Aorta (tissue), 5 donors: ENCODE results near the gene GSG1L. TPM values are rescaled to one million over a fixed set of nuclear protein-coding genes. Genes with fewer than 3 reads are reported as not detected.
A peak's percentile ranks its signal among the peaks of the same experiment; 100 is the strongest.

Experiments used
- ATAC-seq: fragments of 200-7000 bp; cut with Tn5 transposase; one replicate; pipeline ENCODE4 v1.9.1; 2022; ENCODE audit warnings: moderate library complexity; ENCODE audit not compliant: low FRiP score
- DNase-seq, 2 donors: peaks; one replicate each; pipeline ENCODE4 v3.0.0-alpha.2; 2020
- H3K27ac ChIP-seq, 2 donors: one replicate each; pipeline ENCODE4 v1.5.1; 2013; ENCODE audit warnings: low read length in 2 of 2, mild to moderate bottlenecking in 2 of 2, moderate library complexity in 2 of 2, control low read depth in 1 of 2, inconsistent platforms in 1 of 2, low read depth in 1 of 2
- H3K27me3 ChIP-seq, 2 donors: one replicate each; pipeline ENCODE4 v1.6.1; 2013; ENCODE audit warnings: control low read depth in 1 of 2, low read length in 1 of 2, mild to moderate bottlenecking in 1 of 2, moderate library complexity in 1 of 2; ENCODE audit not compliant: insufficient read depth in 2 of 2, control insufficient read depth in 1 of 2
- H3K36me3 ChIP-seq, 2 donors: one replicate each; pipeline ENCODE4 v1.6.1; 2013; ENCODE audit warnings: control low read depth in 1 of 2, low read length in 1 of 2, mild to moderate bottlenecking in 1 of 2; ENCODE audit not compliant: insufficient read depth in 2 of 2, control insufficient read depth in 1 of 2
- H3K4me1 ChIP-seq, 2 donors: one replicate each; pipeline ENCODE4 v1.6.1; 2013; ENCODE audit warnings: low read length in 2 of 2, control low read depth in 1 of 2, mild to moderate bottlenecking in 1 of 2, moderate library complexity in 1 of 2; ENCODE audit not compliant: insufficient read depth in 2 of 2, control insufficient read depth in 1 of 2
- H3K4me3 ChIP-seq, 2 donors: one replicate each; pipeline ENCODE4 v1.5.1; 2013; ENCODE audit warnings: low read length in 2 of 2, control low read depth in 1 of 2, mild to moderate bottlenecking in 1 of 2
- H3K9me3 ChIP-seq: one replicate; pipeline ENCODE4 v1.6.1; 2013; ENCODE audit warnings: mild to moderate bottlenecking, low read length; ENCODE audit not compliant: control insufficient read depth
- WGBS, 2 donors: extraction: QIAGEN DNeasy Blood & Tissue Kit; methylation state at CpG; one replicate each; pipeline ENCODE4 v1.1.7; 2013; 5-methylcytosine and 5-hydroxymethylcytosine counted together
- intact Hi-C, 2 donors: fragments of 100-400 bp; cut with DNase I; formaldehyde crosslinking; loops; one replicate each; pipeline versions ENCODE4 v1.14.2 to v1.15.0; 2022
- polyA plus RNA-seq, 2 donors: library from polyadenylated mRNA; stranded (reverse); fragments of 200-250 nt; gene quantifications; one replicate each; pipeline ENCODE4 v1.2.3, GENCODE V29; 2013
- total RNA-seq, 2 donors: library from RNA; stranded (reverse); fragmentation: NEBNext Ultra II Directional; extraction: Animal tissue kit (Norgen Biotek cat#: 25700); gene quantifications; one replicate each; pipeline ENCODE4 v1.2.1, GENCODE V29; 2021
- donor health status: healthy with polysubstance abuse.
- donor health status: Bipolar disorder and iron deficiency.
- donor health status: DM: no; HTN: no; CAD: no.
- donor health status: DM: no; HTN: no; CAD: no.
- donor health status: DM: yes; HTN: yes; CAD: no.

GSG1L gene
- total and polyA plus RNA-seq, 4 donors: 1.6 to 22.2 (median 7.2) TPM

DNA sequence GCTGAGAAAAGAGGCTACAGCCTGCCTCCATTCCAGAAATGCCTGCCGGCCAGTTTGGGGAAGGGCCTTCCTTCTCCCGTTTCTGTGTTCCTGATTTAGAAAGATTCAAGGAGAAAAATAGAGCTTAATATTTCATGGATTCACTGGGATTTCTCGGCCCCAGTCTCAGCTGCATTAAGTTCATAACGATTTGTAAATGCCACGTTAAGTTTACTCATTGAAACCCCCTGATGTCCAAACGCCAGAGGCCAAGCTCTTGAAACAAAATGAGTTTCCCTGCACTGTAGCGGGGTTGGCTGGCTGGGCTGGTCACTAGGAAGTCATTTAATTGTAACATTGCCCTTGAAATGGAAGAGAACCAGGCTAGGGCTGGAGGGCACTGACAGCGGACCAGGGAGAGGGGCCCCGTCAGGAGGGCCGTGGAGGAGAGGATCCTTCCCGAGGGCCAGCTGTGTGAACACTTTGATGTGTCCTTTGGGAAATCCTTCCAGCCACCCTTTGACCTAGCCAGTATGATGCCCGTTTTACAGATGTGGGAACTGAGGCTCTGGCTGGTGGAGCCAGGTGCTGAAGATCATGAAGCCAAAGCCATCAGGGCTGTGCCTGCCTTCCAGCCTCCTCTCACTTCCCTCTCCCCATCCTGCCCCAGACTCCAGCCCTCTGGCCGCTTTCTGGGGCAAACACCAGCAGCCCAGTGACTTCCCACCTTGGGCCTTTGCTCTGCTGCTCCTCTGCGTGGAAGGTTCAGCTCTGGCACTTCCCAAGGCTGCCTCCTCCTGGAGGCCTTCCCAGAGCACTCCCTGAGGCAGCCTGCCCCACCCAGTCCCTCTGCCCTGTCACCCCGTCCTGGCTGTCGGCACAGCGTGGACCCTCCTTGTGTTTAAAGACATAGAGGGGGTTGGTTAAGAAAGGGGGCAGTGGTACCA lies 293.0 kb downstream of the GSG1L start:
- H3K27me3 ChIP-seq: no peaks in the 10 kb centered on the region
- H3K4me3 ChIP-seq: no peak overlapping the region
- no peaks in the 10 kb centered on the region for H3K4me1 ChIP-seq
- peak overlapping the region in 1 of 2 donors; percentile 62 for H3K27ac ChIP-seq
- H3K36me3 ChIP-seq: no peaks in the 10 kb centered on the region
- ATAC-seq (no peak), DNase-seq (peak in 1 of 2 donors; percentile 40)
- intact Hi-C loops: loop anchor here in 1 of 2 donors (10.0 kb wide), 1 partner anchor 64 kb away; no protein-coding TSS in a partner anchor
- WGBS, 2 donors: 75 to 80% methylated on average over 17 of the region's 17 CpGs
- no peaks in the 10 kb centered on the region for H3K9me3 ChIP-seq

DNA sequence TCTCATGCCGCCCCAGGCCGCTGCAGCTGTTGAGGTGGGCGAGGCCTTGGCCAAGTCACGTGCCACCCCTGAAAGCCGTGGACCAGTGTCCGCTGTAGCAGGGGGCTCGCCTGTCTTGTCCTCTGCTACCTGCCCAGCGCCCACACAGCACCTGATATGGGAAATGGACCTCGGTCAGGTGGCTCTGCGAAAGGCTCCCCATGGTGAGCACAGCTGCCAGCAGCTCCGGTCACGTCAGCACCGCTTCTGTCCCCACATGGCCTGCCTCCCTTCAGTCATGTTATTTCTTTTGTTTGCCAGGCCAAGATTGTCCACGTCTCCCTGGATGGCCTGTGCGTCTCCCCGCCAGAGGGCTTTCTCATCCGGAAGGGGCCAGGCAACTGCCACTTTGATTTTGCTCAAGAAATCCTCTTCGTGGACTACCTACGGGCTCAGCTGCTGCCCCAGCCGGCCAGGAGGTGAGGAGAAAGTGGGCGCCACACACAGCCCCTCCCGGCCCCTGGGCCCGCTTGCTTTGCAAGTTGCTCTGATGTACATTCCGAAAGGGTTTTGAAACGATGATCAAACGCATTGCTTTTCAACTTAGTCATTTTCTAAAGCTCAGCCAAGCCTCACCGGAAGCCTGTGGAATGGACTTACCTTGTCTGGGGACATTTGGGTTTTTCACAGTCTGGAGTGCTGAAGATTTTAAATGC lies 293.8 kb downstream of the GSG1L start:
- DNase-seq (peak; percentile 60 to 78), ATAC-seq (peak; percentile 21)
- Histone ChIP-seq H3K4me3 (no peak overlapping the region), H3K27ac (peak overlapping the region; percentile 31 to 62), H3K4me1 (no peaks in the 10 kb centered on the region), H3K36me3 (no peaks in the 10 kb centered on the region), H3K9me3 (no peaks in the 10 kb centered on the region), H3K27me3 (no peaks in the 10 kb centered on the region)
- intact Hi-C loops: loop anchor here in 1 of 2 donors (10.0 kb wide), 1 partner anchor 65 kb away; no protein-coding TSS in a partner anchor
- WGBS, 2 donors: 45 to 49% methylated on average over 27 of the region's 27 CpGs

DNA sequence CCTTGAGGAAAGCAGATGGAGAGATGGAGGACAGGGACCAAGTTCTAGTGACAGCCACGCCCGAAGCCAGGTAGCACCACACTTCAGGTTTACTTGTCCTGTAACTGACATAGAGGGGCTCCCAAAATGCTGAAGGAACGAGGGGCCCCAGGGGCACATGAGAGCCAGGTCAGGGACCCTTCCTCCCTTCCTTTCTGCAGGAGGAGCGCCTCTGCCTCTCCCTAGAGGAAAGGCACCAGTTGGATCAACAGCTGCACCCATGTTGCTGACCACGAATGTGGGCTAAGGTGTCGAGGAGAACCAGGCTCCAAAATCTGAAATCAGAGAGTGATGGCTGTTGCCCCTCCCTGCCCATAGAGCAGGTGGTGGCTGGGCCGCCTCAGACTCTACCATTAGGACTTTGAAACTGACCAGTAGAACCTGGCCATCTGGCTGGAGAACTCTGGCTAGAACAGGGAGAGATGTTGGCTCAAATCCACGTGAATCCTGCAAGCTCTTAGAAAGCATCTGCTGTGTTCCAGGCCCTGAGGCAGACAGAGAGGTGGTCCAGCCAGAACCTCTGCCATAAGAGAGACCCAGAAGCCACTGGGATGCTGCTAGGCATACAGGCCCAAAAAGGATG lies 294.8 kb downstream of the GSG1L start:
- Histone ChIP-seq H3K4me1 (no peaks in the 10 kb centered on the region), H3K36me3 (no peaks in the 10 kb centered on the region), H3K27ac (peak overlapping the region in 1 of 2 donors; percentile 62), H3K27me3 (no peaks in the 10 kb centered on the region), H3K9me3 (no peaks in the 10 kb centered on the region), H3K4me3 (no peak overlapping the region)
- ATAC-seq: no peak
- 84 to 85% methylated on average over 8 of the region's 8 CpGs for WGBS, 2 donors
- DNase-seq: no peak
- intact Hi-C loops: no loop called here

DNA sequence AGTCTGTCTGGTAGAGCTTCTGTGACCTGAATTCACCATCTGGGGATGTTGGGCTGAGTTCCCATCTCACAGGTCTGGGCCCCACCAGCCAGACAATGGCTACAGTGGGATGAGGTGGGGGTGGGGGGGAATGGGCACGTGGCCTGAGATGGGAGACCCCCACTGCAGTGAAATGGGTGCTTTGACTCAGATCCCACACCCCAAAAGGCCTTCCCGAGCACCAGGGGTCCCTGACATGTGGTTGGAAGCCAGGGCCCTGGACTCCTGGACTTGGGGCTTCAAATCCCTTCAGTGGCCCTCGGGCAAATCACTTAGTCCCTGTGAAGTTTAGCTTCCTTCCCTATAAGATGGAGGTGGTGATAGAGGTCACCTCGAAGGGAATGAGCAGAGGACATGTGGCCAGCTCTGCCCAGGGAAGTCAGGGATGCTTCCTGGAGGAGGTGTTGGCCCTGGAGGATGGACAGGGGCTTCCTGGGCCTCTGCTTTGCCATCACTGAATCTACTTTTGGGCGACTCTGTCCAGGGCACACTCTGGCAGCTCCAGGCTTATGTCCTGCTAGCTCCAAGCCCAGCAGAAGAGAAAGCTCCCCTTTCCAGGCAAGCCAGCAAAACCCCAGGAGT lies 295.4 kb downstream of the GSG1L start:
- no peaks in the 10 kb centered on the region for H3K9me3 ChIP-seq
- DNase-seq (peak in 1 of 2 donors; percentile 51), ATAC-seq (no peak)
- H3K4me1 ChIP-seq: no peaks in the 10 kb centered on the region
- H3K27me3 ChIP-seq: no peaks in the 10 kb centered on the region
- H3K36me3 ChIP-seq: no peaks in the 10 kb centered on the region
- no peak overlapping the region for H3K27ac ChIP-seq
- no peak overlapping the region for H3K4me3 ChIP-seq
- WGBS, 2 donors: 96% methylated on average over 5 of the region's 5 CpGs
- intact Hi-C loops: no loop called here

DNA sequence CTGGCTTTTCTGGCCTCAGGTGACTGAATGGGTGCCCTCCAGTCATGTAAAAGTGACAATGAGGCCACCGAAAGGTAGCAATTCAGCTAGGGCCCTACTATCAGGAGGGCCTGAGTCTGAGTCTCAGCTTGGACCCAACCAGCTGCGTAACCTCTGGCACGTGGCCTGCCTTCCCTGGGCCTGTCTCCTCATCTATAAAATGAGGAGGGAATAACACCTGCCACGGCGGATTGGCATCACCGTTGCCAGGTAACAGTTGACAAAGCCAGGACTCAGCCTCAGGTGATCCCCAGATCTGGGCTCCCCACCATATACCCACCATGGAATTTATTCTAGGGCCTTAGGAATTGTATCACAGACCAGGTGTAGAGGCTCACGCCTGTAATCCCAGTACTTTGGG lies 296.4 kb downstream of the GSG1L start:
- WGBS, 2 donors: 97% methylated on average over 7 of the region's 7 CpGs
- peak in 1 of 2 donors; percentile 57 for DNase-seq
- intact Hi-C loops: no loop called here
- H3K4me3 ChIP-seq: no peak overlapping the region
- no peaks in the 10 kb centered on the region for H3K27me3 ChIP-seq
- no peaks in the 10 kb centered on the region for H3K4me1 ChIP-seq
- no peaks in the 10 kb centered on the region for H3K9me3 ChIP-seq
- no peaks in the 10 kb centered on the region for H3K36me3 ChIP-seq
- no peak for ATAC-seq
- no peak overlapping the region for H3K27ac ChIP-seq

DNA sequence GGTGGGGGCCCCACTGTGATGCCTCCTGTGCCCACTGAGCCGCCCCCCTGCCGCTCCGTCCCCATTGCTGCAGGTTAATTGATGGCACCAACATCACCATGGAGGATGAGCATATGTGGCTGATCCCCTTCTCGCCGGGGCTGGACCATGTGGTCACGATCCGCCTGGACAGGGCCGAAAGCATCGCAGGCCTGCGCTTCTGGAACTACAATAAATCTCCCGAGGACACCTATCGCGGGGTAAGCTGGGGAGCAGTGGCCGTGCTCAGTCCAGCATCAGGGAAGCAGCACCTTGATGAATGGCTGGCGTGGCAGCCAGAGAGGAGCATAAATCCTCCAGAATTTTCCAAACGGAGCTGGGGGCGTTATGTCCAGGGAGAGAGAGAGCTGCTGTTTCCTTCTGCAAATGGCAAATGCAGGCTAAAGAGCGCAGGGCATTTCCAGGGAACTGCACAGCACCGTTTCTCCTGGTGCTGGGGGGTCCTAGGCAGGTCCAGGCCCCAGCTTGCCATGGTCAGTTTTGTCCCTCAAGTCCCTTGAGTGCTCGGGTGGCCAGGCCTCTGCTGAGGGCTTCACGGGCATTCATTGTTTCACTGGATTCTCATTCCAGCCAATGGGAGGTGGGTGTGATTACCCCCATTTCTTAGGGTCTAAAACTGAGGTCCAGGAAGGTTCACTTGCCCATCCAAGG lies 297.1 kb downstream of the GSG1L start:
- intact Hi-C loops: no loop called here
- WGBS, 2 donors: 94 to 96% methylated on average over 21 of the region's 21 CpGs

GRCh38 chr16:27764869-27765675 lies 298.4 kb downstream of the GSG1L start:
- peak in 1 of 2 donors; percentile 56 for DNase-seq
- no peak overlapping the region for H3K4me3 ChIP-seq
- no peaks in the 10 kb centered on the region for H3K9me3 ChIP-seq
- ATAC-seq: no peak
- H3K27me3 ChIP-seq: no peaks in the 10 kb centered on the region
- no peak overlapping the region for H3K27ac ChIP-seq
- 84 to 87% methylated on average over 8 of the region's 8 CpGs for WGBS, 2 donors
- H3K4me1 ChIP-seq: no peaks in the 10 kb centered on the region
- intact Hi-C loops: no loop called here
- H3K36me3 ChIP-seq: peaks cover 0 to 3% of the 10 kb centered on the region in 2 donors

More for the DNA sequence above, 297.1 kb downstream of the GSG1L start:
- ATAC-seq (no peak), DNase-seq (peak in 1 of 2 donors; percentile 72)
- Histone ChIP-seq H3K4me1 (no peaks in the 10 kb centered on the region), H3K27me3 (no peaks in the 10 kb centered on the region), H3K9me3 (no peaks in the 10 kb centered on the region), H3K4me3 (no peak overlapping the region), H3K36me3 (peaks cover 0 to 3% of the 10 kb centered on the region in 2 donors), H3K27ac (no peak overlapping the region)
